Measurements from ENCODE around the gene ALOX15B. TPM values are rescaled to one million over a fixed set of nuclear protein-coding genes. Genes with fewer than 3 reads are reported as not detected.

The ALOX15B gene
- total and polyA plus RNA-seq, 4 donors = 0.16 to 1.0 (median 0.56) TPM

DNA sequence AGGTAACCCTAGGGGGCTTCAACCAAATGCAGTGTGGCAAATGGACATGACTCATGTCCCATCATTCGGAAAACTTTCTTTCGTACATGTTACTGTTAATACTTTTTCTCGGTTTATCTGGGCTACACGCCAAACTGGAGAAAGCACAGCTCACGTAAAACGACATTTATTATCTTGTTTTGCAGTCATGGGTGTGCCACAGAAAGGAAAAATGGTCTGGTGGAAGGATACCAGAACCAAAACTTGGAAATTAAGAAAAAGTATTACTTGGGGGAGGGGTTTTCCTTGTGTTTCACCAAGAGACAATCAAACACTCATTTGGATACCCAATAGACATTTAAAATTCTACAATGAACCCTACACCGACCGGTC, 23.6 kb downstream of the ALOX15B start:
- Histone ChIP-seq H3K9ac (ENCODE audit: low read depth in 1 of 2, low read length in 2 of 2) (no peak overlapping the region), H3K9me3 (ENCODE audit: control insufficient read depth in 4 of 4, low read length in 3 of 4) (no peaks in the 10 kb centered on the region), H3K36me3 (ENCODE audit: control insufficient read depth in 4 of 4, insufficient read depth in 3 of 4, low read depth in 1 of 4, low read length in 3 of 4) (no peaks in the 10 kb centered on the region), H3K4me3 (ENCODE audit: low read depth in 1 of 3, low read length in 3 of 3) (peak overlapping the region in 1 of 3 donors; percentile 8), H3K4me1 (ENCODE audit: control insufficient read depth in 4 of 4, insufficient read depth in 4 of 4, low read length in 3 of 4) (peaks cover 0 to 19% (median 15%) of the 10 kb centered on the region in 4 donors), H3K27ac (ENCODE audit: low read depth in 1 of 2, low read length in 2 of 2) (no peak overlapping the region), H3K27me3 (ENCODE audit: control insufficient read depth in 4 of 4, insufficient read depth in 4 of 4, low read length in 3 of 4) (peaks cover 0 to 34% (median 4%) of the 10 kb centered on the region in 4 donors)
- TF ChIP-seq JUND (IDR thresholded peaks at IDR 0.05) (no peak), FOXA1 (IDR thresholded peaks at IDR 0.05) (no peak), TAF1 (conservative IDR thresholded peaks at IDR 0.05) (no peak), NR2F2 (IDR thresholded peaks at IDR 0.05) (no peak), SP1 (IDR thresholded peaks at IDR 0.05) (no peak), HNF4A (conservative IDR thresholded peaks at IDR 0.05) (no peak), FOXA2 (IDR thresholded peaks at IDR 0.05) (no peak), RAD21 (IDR thresholded peaks at IDR 0.05) (no peak), MAX (IDR thresholded peaks at IDR 0.05) (no peak), EGR1 (IDR thresholded peaks at IDR 0.05; ENCODE audit: low read depth in 2 of 2) (no peak), RXRA (IDR thresholded peaks at IDR 0.05) (no peak), YY1 (IDR thresholded peaks at IDR 0.05) (no peak), HNF4G (IDR thresholded peaks at IDR 0.05) (no peak), GABPA (IDR thresholded peaks at IDR 0.05 in 1 of 2, conservative IDR thresholded peaks at IDR 0.05 in 1 of 2) (no peak)
- TF ChIP-seq, protein P1, sequence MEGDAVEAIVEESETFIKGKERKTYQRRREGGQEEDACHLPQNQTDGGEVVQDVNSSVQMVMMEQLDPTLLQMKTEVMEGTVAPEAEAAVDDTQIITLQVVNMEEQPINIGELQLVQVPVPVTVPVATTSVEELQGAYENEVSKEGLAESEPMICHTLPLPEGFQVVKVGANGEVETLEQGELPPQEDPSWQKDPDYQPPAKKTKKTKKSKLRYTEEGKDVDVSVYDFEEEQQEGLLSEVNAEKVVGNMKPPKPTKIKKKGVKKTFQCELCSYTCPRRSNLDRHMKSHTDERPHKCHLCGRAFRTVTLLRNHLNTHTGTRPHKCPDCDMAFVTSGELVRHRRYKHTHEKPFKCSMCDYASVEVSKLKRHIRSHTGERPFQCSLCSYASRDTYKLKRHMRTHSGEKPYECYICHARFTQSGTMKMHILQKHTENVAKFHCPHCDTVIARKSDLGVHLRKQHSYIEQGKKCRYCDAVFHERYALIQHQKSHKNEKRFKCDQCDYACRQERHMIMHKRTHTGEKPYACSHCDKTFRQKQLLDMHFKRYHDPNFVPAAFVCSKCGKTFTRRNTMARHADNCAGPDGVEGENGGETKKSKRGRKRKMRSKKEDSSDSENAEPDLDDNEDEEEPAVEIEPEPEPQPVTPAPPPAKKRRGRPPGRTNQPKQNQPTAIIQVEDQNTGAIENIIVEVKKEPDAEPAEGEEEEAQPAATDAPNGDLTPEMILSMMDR (IDR thresholded peaks at IDR 0.05; ENCODE audit: low read depth, low read length, missing input control) = no peak
- TF ChIP-seq, protein P2, sequence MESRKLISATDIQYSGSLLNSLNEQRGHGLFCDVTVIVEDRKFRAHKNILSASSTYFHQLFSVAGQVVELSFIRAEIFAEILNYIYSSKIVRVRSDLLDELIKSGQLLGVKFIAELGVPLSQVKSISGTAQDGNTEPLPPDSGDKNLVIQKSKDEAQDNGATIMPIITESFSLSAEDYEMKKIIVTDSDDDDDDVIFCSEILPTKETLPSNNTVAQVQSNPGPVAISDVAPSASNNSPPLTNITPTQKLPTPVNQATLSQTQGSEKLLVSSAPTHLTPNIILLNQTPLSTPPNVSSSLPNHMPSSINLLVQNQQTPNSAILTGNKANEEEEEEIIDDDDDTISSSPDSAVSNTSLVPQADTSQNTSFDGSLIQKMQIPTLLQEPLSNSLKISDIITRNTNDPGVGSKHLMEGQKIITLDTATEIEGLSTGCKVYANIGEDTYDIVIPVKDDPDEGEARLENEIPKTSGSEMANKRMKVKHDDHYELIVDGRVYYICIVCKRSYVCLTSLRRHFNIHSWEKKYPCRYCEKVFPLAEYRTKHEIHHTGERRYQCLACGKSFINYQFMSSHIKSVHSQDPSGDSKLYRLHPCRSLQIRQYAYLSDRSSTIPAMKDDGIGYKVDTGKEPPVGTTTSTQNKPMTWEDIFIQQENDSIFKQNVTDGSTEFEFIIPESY (IDR thresholded peaks at IDR 0.05) = no peak
- TF ChIP-seq, protein P3, sequence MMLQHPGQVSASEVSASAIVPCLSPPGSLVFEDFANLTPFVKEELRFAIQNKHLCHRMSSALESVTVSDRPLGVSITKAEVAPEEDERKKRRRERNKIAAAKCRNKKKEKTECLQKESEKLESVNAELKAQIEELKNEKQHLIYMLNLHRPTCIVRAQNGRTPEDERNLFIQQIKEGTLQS (IDR thresholded peaks at IDR 0.05) = no peak
- TF ChIP-seq, protein P4, sequence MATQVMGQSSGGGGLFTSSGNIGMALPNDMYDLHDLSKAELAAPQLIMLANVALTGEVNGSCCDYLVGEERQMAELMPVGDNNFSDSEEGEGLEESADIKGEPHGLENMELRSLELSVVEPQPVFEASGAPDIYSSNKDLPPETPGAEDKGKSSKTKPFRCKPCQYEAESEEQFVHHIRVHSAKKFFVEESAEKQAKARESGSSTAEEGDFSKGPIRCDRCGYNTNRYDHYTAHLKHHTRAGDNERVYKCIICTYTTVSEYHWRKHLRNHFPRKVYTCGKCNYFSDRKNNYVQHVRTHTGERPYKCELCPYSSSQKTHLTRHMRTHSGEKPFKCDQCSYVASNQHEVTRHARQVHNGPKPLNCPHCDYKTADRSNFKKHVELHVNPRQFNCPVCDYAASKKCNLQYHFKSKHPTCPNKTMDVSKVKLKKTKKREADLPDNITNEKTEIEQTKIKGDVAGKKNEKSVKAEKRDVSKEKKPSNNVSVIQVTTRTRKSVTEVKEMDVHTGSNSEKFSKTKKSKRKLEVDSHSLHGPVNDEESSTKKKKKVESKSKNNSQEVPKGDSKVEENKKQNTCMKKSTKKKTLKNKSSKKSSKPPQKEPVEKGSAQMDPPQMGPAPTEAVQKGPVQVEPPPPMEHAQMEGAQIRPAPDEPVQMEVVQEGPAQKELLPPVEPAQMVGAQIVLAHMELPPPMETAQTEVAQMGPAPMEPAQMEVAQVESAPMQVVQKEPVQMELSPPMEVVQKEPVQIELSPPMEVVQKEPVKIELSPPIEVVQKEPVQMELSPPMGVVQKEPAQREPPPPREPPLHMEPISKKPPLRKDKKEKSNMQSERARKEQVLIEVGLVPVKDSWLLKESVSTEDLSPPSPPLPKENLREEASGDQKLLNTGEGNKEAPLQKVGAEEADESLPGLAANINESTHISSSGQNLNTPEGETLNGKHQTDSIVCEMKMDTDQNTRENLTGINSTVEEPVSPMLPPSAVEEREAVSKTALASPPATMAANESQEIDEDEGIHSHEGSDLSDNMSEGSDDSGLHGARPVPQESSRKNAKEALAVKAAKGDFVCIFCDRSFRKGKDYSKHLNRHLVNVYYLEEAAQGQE (IDR thresholded peaks at IDR 0.05) = no peak
- 45% methylated on average over 8 of the region's 8 CpGs for WGBS
- no peak for DNase-seq (ENCODE audit: low spot score)

All from liver (tissue), 9 donors.